ENCODE results near the gene MSI1.

MSI1 gene

DNA sequence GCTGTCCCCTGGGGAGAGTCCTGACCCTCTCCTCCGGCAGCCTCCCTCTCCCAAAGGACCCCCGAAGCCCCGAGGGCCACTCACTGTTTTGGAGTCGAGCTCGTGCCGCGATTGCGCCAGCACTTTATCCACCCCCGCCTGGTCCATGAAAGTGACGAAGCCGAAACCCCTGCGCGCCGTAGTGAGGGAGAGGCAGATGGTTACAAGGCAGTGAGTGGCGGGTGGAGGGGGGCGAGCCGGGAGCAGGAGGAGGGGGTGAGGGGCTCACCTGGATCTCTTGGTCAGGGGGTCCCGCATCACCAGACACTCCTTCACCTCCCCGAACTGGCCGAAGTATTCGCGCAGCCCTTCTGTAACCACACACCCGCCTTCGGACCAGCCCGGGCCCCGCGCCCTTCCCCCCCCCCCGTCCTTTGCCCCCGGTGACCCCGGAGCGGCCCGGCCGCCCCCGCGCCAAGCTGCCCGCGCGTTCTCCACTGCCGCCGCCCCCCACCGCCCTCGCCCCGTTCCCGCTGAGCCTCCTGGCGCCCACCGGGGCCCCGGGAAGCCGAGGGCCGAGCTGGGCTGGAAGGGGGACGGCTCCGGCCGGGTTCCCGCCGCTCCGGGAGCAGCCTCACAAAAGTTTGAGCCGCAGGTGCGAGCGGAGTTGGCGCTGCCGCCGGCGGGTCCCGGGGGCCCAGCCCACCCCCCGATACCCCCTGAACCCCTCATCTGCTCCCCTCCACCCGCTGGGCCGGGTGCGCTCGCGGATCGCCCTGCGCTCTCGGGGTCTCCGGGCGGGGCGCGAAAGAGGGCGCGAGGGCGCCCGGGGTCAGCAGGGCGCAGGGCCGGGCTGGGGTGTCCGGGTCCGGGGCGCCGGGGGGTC is 808 bp downstream of the MSI1 start:
- TF ChIP-seq, protein P1, sequence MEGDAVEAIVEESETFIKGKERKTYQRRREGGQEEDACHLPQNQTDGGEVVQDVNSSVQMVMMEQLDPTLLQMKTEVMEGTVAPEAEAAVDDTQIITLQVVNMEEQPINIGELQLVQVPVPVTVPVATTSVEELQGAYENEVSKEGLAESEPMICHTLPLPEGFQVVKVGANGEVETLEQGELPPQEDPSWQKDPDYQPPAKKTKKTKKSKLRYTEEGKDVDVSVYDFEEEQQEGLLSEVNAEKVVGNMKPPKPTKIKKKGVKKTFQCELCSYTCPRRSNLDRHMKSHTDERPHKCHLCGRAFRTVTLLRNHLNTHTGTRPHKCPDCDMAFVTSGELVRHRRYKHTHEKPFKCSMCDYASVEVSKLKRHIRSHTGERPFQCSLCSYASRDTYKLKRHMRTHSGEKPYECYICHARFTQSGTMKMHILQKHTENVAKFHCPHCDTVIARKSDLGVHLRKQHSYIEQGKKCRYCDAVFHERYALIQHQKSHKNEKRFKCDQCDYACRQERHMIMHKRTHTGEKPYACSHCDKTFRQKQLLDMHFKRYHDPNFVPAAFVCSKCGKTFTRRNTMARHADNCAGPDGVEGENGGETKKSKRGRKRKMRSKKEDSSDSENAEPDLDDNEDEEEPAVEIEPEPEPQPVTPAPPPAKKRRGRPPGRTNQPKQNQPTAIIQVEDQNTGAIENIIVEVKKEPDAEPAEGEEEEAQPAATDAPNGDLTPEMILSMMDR (conservative IDR thresholded peaks at IDR 0.05; ENCODE audit: low read depth, low read length) = no peak
- H3K4me3 ChIP-seq (ENCODE audit: low read length) = peak overlapping the region; percentile 59
- no peak for DNase-seq (ENCODE audit: low read depth)

DNA sequence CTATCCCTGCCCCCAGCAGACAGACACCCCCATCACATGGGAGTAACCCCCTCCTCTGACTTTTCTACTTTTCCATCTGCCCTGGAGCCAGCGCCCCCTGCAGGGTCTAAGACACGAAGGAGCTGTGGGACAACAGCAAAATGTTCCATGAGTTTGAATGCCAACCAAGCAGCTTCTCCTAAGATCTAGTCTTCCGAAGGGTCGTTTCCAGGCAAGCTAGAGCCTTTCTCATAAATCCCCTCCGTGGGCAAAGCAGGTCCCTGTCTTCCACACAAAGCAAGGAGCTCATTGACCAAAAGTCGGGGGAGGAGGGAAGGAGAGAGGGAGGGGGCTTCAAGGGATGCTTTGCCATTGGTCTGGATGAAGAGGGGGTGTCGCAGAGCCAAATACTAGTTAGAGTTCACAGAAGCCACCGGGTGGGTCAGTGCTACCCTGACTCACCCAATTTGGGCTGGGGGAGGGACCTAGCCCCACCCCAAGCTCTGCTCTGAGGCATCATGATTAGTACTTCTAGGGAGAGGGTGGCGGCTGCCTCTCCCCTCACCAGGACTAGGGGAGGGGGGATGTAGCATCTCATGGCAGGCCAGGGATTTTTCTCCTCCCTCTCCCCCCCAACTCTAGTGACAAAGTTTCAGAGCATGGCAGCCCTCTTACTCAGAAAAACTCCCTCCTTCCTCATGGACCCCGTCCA is 1.6 kb downstream of the MSI1 start:
- DNase-seq (ENCODE audit: low read depth) = no peak
- peak overlapping the region; percentile 59 for H3K4me3 ChIP-seq (ENCODE audit: low read length)
- TF ChIP-seq, protein P1 (conservative IDR thresholded peaks at IDR 0.05; ENCODE audit: low read depth, low read length) = peak; percentile 94

DNA sequence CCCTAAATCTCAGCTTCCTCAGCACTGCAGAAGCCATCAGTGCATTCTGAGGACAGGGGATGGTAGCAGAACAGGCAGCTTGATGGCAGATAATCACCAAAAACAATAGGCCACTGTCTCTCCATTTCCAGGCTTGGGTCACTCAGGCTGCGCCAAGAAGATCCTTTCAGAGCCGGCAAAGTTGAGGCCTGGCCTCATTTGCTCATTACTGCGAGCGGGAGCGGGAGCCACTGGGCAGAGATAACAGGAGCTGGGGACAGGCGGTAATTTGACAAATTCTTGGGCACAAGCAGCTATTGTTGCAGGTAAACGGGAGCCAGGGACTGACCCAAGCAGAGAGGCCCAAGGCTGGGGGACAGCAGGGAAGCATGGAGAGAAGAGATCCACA is 2.1 kb downstream of the MSI1 start:
- DNase-seq (ENCODE audit: low read depth) = no peak
- TF ChIP-seq, protein P1 (conservative IDR thresholded peaks at IDR 0.05; ENCODE audit: low read depth, low read length) = no peak
- peak overlapping the region; percentile 59 for H3K4me3 ChIP-seq (ENCODE audit: low read length)

DNA sequence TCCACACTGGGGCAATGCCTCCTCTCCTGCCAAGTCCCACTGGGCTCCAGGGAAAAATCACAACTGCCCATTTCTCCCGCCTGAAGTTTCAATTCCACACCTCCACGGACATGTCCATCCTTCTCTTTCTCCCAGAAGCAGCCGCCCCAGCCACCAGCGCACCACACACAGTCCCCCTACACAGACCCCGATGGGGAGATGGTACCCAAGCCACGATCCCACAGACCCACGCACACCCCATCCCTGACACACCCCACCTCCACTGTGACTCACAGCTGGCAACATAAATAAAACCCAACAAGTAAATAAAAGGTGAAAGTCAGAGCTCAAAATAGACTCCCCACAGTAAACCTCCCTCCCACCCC is 2.6 kb downstream of the MSI1 start:
- no peak overlapping the region for H3K4me3 ChIP-seq (ENCODE audit: low read length)
- TF ChIP-seq, protein P1 (conservative IDR thresholded peaks at IDR 0.05; ENCODE audit: low read depth, low read length) = no peak
- no peak for DNase-seq (ENCODE audit: low read depth)

DNA sequence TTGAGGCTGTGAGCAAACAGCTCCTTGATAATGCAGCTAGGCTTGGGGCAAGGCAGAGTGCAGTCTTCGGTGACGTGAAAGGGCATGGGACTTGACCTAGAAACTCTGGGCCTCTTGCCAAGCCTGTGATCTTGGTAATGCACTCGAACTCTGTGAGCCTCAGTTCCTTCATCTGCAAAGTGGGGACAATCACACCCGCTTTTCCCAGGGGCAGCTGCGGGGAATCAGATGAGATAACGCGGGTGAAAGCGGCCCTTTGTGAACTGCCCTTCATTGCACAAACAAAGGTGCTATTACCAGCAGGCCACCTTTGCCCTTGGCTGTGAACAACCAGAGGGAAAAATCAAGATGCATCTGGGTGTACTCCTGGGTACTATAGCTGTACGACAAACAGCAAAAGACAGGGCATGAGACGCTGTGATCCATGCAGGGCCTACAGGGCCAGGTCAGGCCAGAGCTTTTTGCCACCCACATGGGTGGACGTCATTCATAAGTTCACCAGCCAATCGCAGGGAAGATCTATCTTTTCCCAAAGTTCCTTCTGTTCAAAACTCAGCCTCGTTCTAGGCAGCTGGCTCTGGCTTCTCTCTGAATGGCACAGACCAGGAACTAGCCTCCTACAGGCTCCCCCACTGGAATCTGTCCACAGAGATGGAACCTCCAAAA is 3.2 kb downstream of the MSI1 start:
- no peak for DNase-seq (ENCODE audit: low read depth)
- H3K4me3 ChIP-seq (ENCODE audit: low read length) = no peak overlapping the region
- TF ChIP-seq, protein P1 (conservative IDR thresholded peaks at IDR 0.05; ENCODE audit: low read depth, low read length) = no peak

DNA sequence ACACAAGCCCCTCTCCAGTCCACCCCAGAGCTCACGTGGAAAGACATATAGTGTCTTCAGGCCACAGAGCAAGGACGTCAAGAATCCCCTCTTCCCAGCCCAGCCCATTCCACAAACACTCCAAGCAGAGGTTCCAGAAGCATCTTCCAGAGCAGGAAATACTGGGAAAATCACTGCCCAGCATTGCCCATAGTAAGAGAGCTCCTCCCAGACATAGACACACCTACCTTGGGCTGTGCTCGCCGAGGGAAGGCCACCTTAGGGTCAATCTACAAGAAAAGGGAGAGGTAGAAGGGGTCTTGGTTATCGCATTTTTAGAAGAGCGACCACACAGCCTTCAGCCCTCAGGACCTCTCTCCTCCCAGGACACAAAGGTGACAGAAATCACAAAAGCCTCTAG is 4.5 kb downstream of the MSI1 start:
- H3K4me3 ChIP-seq (ENCODE audit: low read length) = no peak overlapping the region
- no peak for DNase-seq (ENCODE audit: low read depth)
- TF ChIP-seq, protein P1 (conservative IDR thresholded peaks at IDR 0.05; ENCODE audit: low read depth, low read length) = no peak

Measured in retinal pigment epithelial cell (primary cell).